Left ventricle myocardium inferior (tissue), 1 donor: ENCODE measurements around the gene ZNF555. TPM values are rescaled to one million over a fixed set of nuclear protein-coding genes. Genes with fewer than 3 reads are reported as not detected.
"Not testable (repeated sequence)": the region's sequence is repeated elsewhere in the genome, so short reads cannot be mapped to it uniquely, and the experiment has no call there.

ENCODE experiments used
- DNase-seq: peaks from one replicate; pipeline ENCODE4 v3.0.0-alpha.2; 2020
- H3K27ac ChIP-seq: fragments of 200-600 bp; replicated peaks from 2 replicates; pipeline ENCODE4 v1.8.0; 2021
- H3K27me3 ChIP-seq: fragments of 200-600 bp; 2 replicates; pipeline ENCODE4 v1.8.0; 2021; ENCODE audit warnings: low read depth
- H3K36me3 ChIP-seq: fragments of 200-600 bp; 2 replicates; pipeline ENCODE4 v1.8.0; 2021
- H3K4me1 ChIP-seq: fragments of 200-600 bp; 2 replicates; pipeline ENCODE4 v1.8.0; 2021
- H3K4me3 ChIP-seq: fragments of 200-600 bp; 2 replicates; pipeline ENCODE4 v1.8.0; 2021; ENCODE audit warnings: mild to moderate bottlenecking, moderate library complexity
- H3K9me3 ChIP-seq: fragments of 200-600 bp; replicated peaks from 2 replicates; pipeline ENCODE4 v1.8.0; 2021
- intact Hi-C: fragments of 100-400 bp; cut with micrococcal nuclease; formaldehyde crosslinking; loops from one replicate; pipeline ENCODE4 v1.11.0; 2022
- total RNA-seq: library from RNA; stranded (reverse); fragmentation: NEBNext Ultra II Directional; extraction: Animal tissue kit (Norgen Biotek cat#: 25700); gene quantifications from one replicate; pipeline ENCODE4 v1.2.1, GENCODE V29; 2021
- TF ChIP-seq, protein P1 (sequence below): fragments of 200-600 bp; IDR thresholded peaks from 2 replicates; pipeline ENCODE4 v1.8.0; 2021; ENCODE audit warnings: antibody characterized with exemption, mild to moderate bottlenecking, borderline replicate concordance
- donor health status: DM: no; HTN: yes; CAD: no; lungs with severe emphysema.

Gene ZNF555
- total RNA-seq, 1 donor from 2014 or later: 8.9 TPM

DNA sequence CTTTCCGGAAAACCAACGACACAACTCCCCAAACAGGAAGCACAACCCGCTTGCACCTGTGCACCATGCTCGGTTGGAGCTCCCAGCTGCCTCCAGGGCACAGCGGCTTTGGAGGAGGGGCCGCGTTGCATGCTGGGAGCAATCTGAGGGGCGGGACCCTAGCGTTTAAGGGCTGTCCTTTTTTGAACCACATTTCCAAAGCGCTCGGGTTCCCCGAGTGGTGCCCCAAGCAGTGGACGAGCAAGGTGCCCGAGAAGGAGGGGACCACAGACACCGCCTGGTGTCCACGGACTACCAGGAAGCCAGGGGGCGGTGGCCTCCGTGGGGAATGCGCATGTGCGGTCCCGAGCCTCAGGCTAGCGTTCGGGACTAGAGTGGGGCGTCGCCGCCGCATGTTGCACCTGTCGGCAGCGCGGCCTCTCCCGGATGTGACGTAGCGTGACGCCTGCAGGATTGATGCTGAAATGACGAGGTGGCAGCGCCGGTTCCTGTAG lies 47.5 kb downstream of the ZNF555 start:
- DNase-seq: no peak
- peaks cover 2% of the 10 kb centered on the region for H3K4me1 ChIP-seq
- peak overlapping the region; percentile 48 for H3K27ac ChIP-seq
- TF ChIP-seq, protein P1, sequence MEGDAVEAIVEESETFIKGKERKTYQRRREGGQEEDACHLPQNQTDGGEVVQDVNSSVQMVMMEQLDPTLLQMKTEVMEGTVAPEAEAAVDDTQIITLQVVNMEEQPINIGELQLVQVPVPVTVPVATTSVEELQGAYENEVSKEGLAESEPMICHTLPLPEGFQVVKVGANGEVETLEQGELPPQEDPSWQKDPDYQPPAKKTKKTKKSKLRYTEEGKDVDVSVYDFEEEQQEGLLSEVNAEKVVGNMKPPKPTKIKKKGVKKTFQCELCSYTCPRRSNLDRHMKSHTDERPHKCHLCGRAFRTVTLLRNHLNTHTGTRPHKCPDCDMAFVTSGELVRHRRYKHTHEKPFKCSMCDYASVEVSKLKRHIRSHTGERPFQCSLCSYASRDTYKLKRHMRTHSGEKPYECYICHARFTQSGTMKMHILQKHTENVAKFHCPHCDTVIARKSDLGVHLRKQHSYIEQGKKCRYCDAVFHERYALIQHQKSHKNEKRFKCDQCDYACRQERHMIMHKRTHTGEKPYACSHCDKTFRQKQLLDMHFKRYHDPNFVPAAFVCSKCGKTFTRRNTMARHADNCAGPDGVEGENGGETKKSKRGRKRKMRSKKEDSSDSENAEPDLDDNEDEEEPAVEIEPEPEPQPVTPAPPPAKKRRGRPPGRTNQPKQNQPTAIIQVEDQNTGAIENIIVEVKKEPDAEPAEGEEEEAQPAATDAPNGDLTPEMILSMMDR: no peak
- intact Hi-C loops: no loop called here
- H3K27me3 ChIP-seq: no peaks in the 10 kb centered on the region
- H3K4me3 ChIP-seq: peak overlapping the region; percentile 55
- no peaks in the 10 kb centered on the region for H3K9me3 ChIP-seq
- H3K36me3 ChIP-seq: no peaks in the 10 kb centered on the region

DNA sequence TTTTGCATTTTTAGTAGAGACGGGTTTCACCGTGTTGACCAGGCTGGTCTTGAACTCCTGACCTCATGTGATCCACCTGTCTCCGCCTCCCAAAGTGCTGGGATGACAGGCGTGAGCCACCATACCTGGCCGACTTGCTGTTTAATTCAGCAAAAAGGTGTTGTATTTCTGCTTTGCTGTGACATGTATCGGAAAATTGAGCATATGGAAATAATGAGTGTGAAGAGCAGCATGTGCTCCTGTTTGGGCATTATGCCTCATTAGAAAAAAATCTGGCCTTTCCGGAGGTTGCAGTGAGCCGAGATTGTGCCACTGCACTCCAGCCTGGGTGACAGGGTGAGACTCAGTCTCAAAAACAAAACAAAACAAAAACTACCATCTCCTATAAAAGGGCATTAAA lies 49.3 kb downstream of the ZNF555 start:
- H3K27ac ChIP-seq, H3K36me3 ChIP-seq, DNase-seq, H3K4me1 ChIP-seq, intact Hi-C loops, H3K9me3 ChIP-seq, H3K4me3 ChIP-seq, H3K27me3 ChIP-seq: not testable (repeated sequence)

DNA sequence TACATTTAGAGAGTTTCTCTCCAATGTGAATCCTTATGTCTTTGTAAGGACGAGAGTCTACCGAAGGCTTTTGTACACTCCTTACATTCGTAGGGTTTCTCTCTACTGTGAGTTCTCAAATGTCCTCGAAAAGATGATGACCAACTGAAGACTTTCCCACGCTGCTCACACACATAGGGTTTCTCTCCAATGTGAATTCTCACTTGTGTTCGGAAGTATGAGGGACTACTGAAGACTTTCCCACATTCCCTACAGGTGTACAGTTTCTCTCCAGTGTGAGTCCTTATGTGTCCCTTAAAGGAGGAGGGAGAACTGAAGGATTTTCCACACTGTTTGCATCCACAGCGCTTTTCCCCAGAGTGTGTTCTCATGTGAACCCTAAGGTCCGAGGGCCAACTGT lies 55.4 kb downstream of the ZNF555 start:
- Histone ChIP-seq H3K36me3 (no peaks in the 10 kb centered on the region), H3K27ac (no peak overlapping the region), H3K9me3 (peaks cover 25% of the 10 kb centered on the region), H3K4me1 (peaks cover 13% of the 10 kb centered on the region), H3K27me3 (no peaks in the 10 kb centered on the region), H3K4me3 (no peak overlapping the region)
- DNase-seq: no peak
- TF ChIP-seq, protein P1: no peak
- intact Hi-C loops: no loop called here

DNA sequence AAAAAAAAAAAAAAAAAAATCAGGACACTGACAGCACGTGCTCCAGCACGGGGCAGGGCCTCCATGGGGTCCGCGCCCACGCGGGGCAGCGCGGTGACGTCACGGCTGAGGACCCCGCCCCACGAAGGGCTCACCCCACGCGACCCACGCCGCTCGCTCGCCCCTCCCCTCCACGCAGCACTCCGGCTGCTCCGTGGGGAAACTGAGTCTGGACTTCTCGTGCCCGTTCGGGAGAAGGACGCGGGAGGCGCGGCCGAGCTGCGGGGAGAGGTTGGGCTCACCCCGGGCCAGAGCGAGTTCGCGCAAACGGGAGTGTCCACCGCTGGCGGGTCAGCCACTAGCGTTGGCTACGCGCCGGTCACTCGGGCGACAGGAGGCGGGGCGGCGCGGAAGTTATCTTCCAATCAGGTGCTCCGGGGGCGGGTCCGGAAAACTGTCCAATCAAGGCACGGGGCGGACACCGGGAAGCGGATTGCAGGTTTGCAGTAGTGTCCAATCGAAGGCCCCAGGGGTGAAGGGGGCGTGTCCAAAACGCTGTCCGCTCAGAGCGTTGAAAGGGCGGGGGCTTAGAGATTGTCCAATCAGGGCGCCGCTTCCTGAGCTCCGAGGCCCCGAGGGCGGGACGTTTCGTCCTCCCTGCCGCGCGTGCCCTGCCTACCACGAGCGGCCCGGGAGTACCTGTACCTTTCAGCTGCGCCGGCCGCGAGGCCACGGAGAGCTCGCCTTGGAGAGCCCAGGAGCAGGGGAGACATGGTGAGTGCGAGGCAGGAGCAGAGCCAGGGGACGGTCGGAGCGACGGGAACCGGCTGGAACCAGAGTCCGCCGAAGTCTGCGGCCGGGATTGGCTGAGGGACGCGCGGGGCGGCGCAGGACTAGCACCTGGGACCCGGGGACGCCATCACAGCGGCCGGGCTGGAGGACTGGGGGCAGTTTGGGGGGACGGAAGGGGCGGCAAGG lies 59.3 kb downstream of the ZNF555 start, which contains the start of gene ZNF57:
TSS of gene ZNF57 (plus strand) at position 633 of the 957 bp plus-strand sequence. CDS start at position 751, 118 bp downstream.
- intact Hi-C loops: no loop called here
- H3K27me3 ChIP-seq: no peaks in the 10 kb centered on the region
- peaks cover 21% of the 10 kb centered on the region for H3K9me3 ChIP-seq
- no peaks in the 10 kb centered on the region for H3K36me3 ChIP-seq
- TF ChIP-seq, protein P1: no peak
- peak within 1 kb of the TSS; percentile 94 for H3K27ac ChIP-seq
- DNase-seq: peak; percentile 100
- H3K4me1 ChIP-seq: peaks cover 17% of the 10 kb centered on the region
- H3K4me3 ChIP-seq: peak within 1 kb of the TSS; percentile 84

DNA sequence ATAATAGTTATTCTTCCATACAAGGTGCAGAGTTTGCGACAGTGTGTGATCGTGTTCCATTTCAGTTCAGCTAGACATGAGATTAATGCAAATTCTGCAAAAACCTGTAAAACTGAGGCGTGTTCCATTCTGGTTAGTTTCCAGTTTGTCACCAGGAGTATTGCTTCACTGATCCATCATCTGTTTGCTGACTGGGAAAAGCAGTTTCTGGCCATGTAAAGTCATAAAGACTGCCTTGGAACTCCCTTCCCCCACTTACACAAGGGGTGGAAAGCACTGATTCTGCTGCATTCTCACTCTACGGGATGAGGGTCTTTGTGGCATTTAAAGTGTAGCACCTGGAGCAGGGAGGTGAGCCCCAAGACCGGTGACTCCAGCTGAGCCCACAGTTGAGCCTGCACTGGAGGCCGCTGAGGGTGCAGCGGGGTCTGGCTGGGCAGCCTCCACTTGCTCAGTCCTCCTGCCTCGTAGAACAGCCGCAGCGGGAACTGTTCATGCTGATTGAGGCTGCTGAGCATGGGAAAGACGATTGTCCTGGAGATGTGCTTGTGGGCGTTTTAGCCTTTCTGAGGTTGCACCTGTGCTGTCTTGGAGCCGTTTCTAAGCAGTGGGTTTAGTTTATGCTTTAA lies 61.4 kb downstream of the ZNF555 start:
- TF ChIP-seq, protein P1: no peak
- intact Hi-C loops: no loop called here
- H3K27me3 ChIP-seq: no peaks in the 10 kb centered on the region

DNA sequence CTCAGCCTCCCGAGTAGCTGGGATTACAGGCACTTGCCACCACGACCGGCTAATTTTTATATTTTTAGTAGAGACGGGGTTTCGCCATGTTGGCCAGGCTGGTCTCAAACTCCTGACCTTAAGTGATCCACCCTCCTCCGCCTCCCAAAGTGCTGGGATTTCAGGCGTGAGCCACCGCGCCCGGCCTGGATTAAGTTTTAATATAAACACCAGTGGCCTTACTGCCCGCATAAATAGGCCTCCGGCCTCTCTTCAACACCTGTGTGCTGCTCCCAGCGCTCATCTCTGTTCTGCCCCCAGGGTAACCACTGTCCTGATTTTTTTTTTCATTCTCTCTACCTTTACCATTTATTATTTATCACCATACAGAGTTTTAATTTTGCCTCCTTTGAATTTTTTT lies 62.1 kb downstream of the ZNF555 start:
- H3K9me3 ChIP-seq, H3K27ac ChIP-seq, DNase-seq, H3K4me3 ChIP-seq, intact Hi-C loops, H3K27me3 ChIP-seq, H3K36me3 ChIP-seq: not testable (repeated sequence)
- H3K4me1 ChIP-seq: peaks cover 17% of the 10 kb centered on the region

More for the DNA sequence above, 61.4 kb downstream of the ZNF555 start:
- H3K9me3 ChIP-seq: peaks cover 2% of the 10 kb centered on the region
- no peaks in the 10 kb centered on the region for H3K36me3 ChIP-seq
- peaks cover 17% of the 10 kb centered on the region for H3K4me1 ChIP-seq
- no peak overlapping the region for H3K27ac ChIP-seq
- H3K4me3 ChIP-seq: no peak overlapping the region
- DNase-seq: no peak
